OCI-LY1 (cell line): Measurements from ENCODE around the gene LHFPL4.

Source experiments
- H2AFZ ChIP-seq: fragments of 200-600 bp; sonication (generic), shearing (Covaris generic); 2 replicates; pipeline ENCODE4 v1.6.0; 2014; ENCODE audit warnings: antibody characterized with exemption, mild to moderate bottlenecking, low read length
- H3F3A ChIP-seq: fragments of 200-600 bp; sonication (generic), shearing (Covaris generic); 2 replicates; pipeline ENCODE4 v1.6.0; 2014; ENCODE audit warnings: mild to moderate bottlenecking, antibody characterized with exemption, low read length, moderate library complexity; ENCODE audit not compliant: insufficient read depth
- H3K27ac ChIP-seq: fragments of 200-600 bp; sonication (generic); 2 replicates; pipeline ENCODE4 v1.5.1; 2014; ENCODE audit warnings: low read length, mixed run types, mild to moderate bottlenecking, low read depth; ENCODE audit not compliant: poor library complexity, severe bottlenecking
- H3K27me3 ChIP-seq: fragments of 200-600 bp; sonication (generic); 2 replicates; pipeline ENCODE4 v1.6.0; 2014; ENCODE audit warnings: antibody characterized with exemption, mild to moderate bottlenecking, low read length, moderate library complexity; ENCODE audit not compliant: insufficient read depth
- H3K36me3 ChIP-seq: fragments of 200-600 bp; sonication (generic); 2 replicates; pipeline ENCODE4 v1.6.1; 2014; ENCODE audit warnings: mild to moderate bottlenecking, antibody characterized with exemption, low read length, moderate library complexity, mixed read lengths; ENCODE audit not compliant: insufficient read depth
- H3K4me1 ChIP-seq: fragments of 200-600 bp; sonication (generic); 2 replicates; pipeline ENCODE4 v1.5.1; 2014; ENCODE audit warnings: mild to moderate bottlenecking, low read length, moderate library complexity; ENCODE audit not compliant: insufficient read depth, severe bottlenecking
- H3K4me2 ChIP-seq: fragments of 200-600 bp; sonication (generic), shearing (Covaris generic); 2 replicates; pipeline ENCODE4 v1.6.1; 2014; ENCODE audit warnings: low read length
- H3K4me3 ChIP-seq: fragments of 200-600 bp; sonication (generic); 2 replicates; pipeline ENCODE4 v1.5.1; 2014; ENCODE audit warnings: low read length, low read depth, mild to moderate bottlenecking, mixed read lengths; ENCODE audit not compliant: poor library complexity, severe bottlenecking
- H3K79me2 ChIP-seq: fragments of 200-600 bp; shearing (Covaris generic); 2 replicates; pipeline ENCODE4 v1.6.1; 2016; ENCODE audit warnings: mixed run types, low read length, mixed read lengths; ENCODE audit not compliant: insufficient read depth
- H3K9ac ChIP-seq: fragments of 200-600 bp; sonication (generic), shearing (Covaris generic); 2 replicates; pipeline ENCODE4 v1.6.1; 2014; ENCODE audit warnings: mild to moderate bottlenecking, low read length, mixed read lengths
- H3K9me2 ChIP-seq: fragments of 200-600 bp; sonication (generic), shearing (Covaris generic); 2 replicates; pipeline ENCODE4 v1.6.1; 2014; ENCODE audit warnings: low read depth, mild to moderate bottlenecking, low read length, mixed read lengths
- H3K9me3 ChIP-seq: fragments of 200-600 bp; shearing (Covaris generic); 2 replicates; pipeline ENCODE4 v1.6.1; 2014; ENCODE audit warnings: low read length, mixed read lengths
- H4K20me1 ChIP-seq: fragments of 200-600 bp; sonication (generic), shearing (Covaris generic); 2 replicates; pipeline ENCODE4 v1.6.0; 2016; ENCODE audit warnings: mild to moderate bottlenecking, low read length; ENCODE audit not compliant: insufficient read depth
- CTCF ChIP-seq: fragments of 200-600 bp; sonication (generic), shearing (Covaris generic); IDR thresholded peaks from 2 replicates; pipeline ENCODE4 v1.5.1; 2017; ENCODE audit warnings: mild to moderate bottlenecking, antibody characterized with exemption, low read length, moderate library complexity, mixed read lengths
- EZH2 ChIP-seq: fragments of 200-600 bp; sonication (generic), shearing (Covaris generic); IDR thresholded peaks from 2 replicates; pipeline ENCODE4 v1.8.0; 2017; ENCODE audit warnings: borderline replicate concordance, mixed run types, mild to moderate bottlenecking, antibody characterized with exemption, low read length, moderate library complexity, mixed read lengths

LHFPL4 gene

GRCh38 chr3:9525078-9525477, 28.5 kb downstream of the LHFPL4 start:
- Histone ChIP-seq H2AFZ (no peak overlapping the region), H3K36me3 (no peaks in the 10 kb centered on the region), H4K20me1 (no peaks in the 10 kb centered on the region), H3K9me2 (no peaks in the 10 kb centered on the region), H3K4me3 (no peak overlapping the region), H3K4me2 (no peak overlapping the region), H3K9ac (no peak overlapping the region), H3K27me3 (no peaks in the 10 kb centered on the region), H3K4me1 (no peaks in the 10 kb centered on the region), H3K27ac (no peak overlapping the region), H3K79me2 (no peaks in the 10 kb centered on the region), H3F3A (no peaks in the 10 kb centered on the region), H3K9me3 (no peaks in the 10 kb centered on the region)
- TF ChIP-seq EZH2 (no peak), CTCF (no peak)

- Histone ChIP-seq H3K27me3 (no peaks in the 10 kb centered on the region), H3K9me2 (no peaks in the 10 kb centered on the region), H4K20me1 (no peaks in the 10 kb centered on the region), H3F3A (no peaks in the 10 kb centered on the region), H3K4me1 (no peaks in the 10 kb centered on the region), H3K4me2 (no peak overlapping the region), H3K9me3 (no peaks in the 10 kb centered on the region), H3K4me3 (no peak overlapping the region), H2AFZ (no peak overlapping the region), H3K27ac (no peak overlapping the region), H3K9ac (no peak overlapping the region), H3K36me3 (no peaks in the 10 kb centered on the region), H3K79me2 (no peaks in the 10 kb centered on the region)
- TF ChIP-seq CTCF (no peak), EZH2 (no peak)
Measured at GRCh38 chr3:9514956-9515355, 38.7 kb downstream of the LHFPL4 start.

DNA sequence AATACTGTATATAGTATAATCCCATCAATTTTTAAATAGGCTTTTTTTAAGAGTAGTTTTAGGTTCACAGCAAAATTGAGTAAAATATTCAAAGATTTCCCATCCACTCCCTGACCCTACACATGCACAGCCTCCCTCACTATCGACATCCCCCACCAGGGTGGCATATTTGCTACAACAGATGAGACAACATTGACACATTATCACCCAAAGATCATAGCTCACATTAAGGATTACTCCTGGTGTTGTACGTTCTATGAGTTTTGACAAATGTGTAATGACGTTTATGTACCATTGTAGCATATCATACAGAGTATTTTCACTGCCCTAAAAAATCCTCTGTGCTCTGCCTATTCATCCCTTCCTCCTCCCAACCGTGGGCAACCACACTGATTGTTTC, 39.3 kb downstream of the LHFPL4 start:
- H3K79me2 ChIP-seq, result no peaks in the 10 kb centered on the region
- no peaks in the 10 kb centered on the region for H3K4me1 ChIP-seq
- H3K27ac ChIP-seq, result no peak overlapping the region
- H3K4me2 ChIP-seq, result no peak overlapping the region
- H3K9ac ChIP-seq, result no peak overlapping the region
- H2AFZ ChIP-seq, result no peak overlapping the region
- H3K4me3 ChIP-seq, result no peak overlapping the region
- no peaks in the 10 kb centered on the region for H3K36me3 ChIP-seq
- no peaks in the 10 kb centered on the region for H3K27me3 ChIP-seq
- H4K20me1 ChIP-seq, result no peaks in the 10 kb centered on the region
- H3K9me2 ChIP-seq, result no peaks in the 10 kb centered on the region
- TF ChIP-seq CTCF (no peak), EZH2 (no peak)
- H3K9me3 ChIP-seq, result no peaks in the 10 kb centered on the region
- H3F3A ChIP-seq, result no peaks in the 10 kb centered on the region
